ENCODE data around the gene DHX38. TPM values are rescaled to one million over a fixed set of nuclear protein-coding genes. Genes with fewer than 3 reads are reported as not detected.

DHX38 gene
- total RNA-seq, 1 donor from 2014 or later: 81.7 TPM

GRCh38 chr16:72131036-72131435, 37.4 kb downstream of the DHX38 start:
- H3K36me3 Mint-ChIP-seq (ENCODE audit: insufficient read depth): no peaks in the 10 kb centered on the region
- no peak overlapping the region for H3K4me3 Mint-ChIP-seq (ENCODE audit: low read depth)
- TF ChIP-seq, protein P1, sequence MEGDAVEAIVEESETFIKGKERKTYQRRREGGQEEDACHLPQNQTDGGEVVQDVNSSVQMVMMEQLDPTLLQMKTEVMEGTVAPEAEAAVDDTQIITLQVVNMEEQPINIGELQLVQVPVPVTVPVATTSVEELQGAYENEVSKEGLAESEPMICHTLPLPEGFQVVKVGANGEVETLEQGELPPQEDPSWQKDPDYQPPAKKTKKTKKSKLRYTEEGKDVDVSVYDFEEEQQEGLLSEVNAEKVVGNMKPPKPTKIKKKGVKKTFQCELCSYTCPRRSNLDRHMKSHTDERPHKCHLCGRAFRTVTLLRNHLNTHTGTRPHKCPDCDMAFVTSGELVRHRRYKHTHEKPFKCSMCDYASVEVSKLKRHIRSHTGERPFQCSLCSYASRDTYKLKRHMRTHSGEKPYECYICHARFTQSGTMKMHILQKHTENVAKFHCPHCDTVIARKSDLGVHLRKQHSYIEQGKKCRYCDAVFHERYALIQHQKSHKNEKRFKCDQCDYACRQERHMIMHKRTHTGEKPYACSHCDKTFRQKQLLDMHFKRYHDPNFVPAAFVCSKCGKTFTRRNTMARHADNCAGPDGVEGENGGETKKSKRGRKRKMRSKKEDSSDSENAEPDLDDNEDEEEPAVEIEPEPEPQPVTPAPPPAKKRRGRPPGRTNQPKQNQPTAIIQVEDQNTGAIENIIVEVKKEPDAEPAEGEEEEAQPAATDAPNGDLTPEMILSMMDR (IDR thresholded peaks at IDR 0.05; ENCODE audit: unreplicated experiment): no peak
- H3K27ac Mint-ChIP-seq: no peak overlapping the region
- H3K9me3 Mint-ChIP-seq (ENCODE audit: low read depth): no peaks in the 10 kb centered on the region
- no peak for DNase-seq (ENCODE audit: low spot score, unreplicated experiment)
- H3K27me3 Mint-ChIP-seq: peaks cover 24% of the 10 kb centered on the region
- H3K4me1 Mint-ChIP-seq (ENCODE audit: low read depth): peaks cover 3% of the 10 kb centered on the region

GRCh38 chr16:72132726-72133125, 39.1 kb downstream of the DHX38 start:
- Mint-ChIP-seq H3K4me1 (ENCODE audit: low read depth) (no peaks in the 10 kb centered on the region), H3K4me3 (ENCODE audit: low read depth) (no peak overlapping the region), H3K36me3 (ENCODE audit: insufficient read depth) (no peaks in the 10 kb centered on the region), H3K9me3 (ENCODE audit: low read depth) (no peaks in the 10 kb centered on the region), H3K27me3 (peaks cover 20% of the 10 kb centered on the region), H3K27ac (no peak overlapping the region)
- TF ChIP-seq, protein P1 (IDR thresholded peaks at IDR 0.05; ENCODE audit: unreplicated experiment): no peak
- no peak for DNase-seq (ENCODE audit: low spot score, unreplicated experiment)

GRCh38 chr16:72134507-72134906, 40.9 kb downstream of the DHX38 start:
- Mint-ChIP-seq H3K27ac (no peak overlapping the region), H3K9me3 (ENCODE audit: low read depth) (no peaks in the 10 kb centered on the region), H3K27me3 (peaks cover 12% of the 10 kb centered on the region), H3K4me1 (ENCODE audit: low read depth) (no peaks in the 10 kb centered on the region), H3K4me3 (ENCODE audit: low read depth) (no peak overlapping the region), H3K36me3 (ENCODE audit: insufficient read depth) (no peaks in the 10 kb centered on the region)
- TF ChIP-seq, protein P1 (IDR thresholded peaks at IDR 0.05; ENCODE audit: unreplicated experiment): no peak
- DNase-seq (ENCODE audit: low spot score, unreplicated experiment): no peak

DNA sequence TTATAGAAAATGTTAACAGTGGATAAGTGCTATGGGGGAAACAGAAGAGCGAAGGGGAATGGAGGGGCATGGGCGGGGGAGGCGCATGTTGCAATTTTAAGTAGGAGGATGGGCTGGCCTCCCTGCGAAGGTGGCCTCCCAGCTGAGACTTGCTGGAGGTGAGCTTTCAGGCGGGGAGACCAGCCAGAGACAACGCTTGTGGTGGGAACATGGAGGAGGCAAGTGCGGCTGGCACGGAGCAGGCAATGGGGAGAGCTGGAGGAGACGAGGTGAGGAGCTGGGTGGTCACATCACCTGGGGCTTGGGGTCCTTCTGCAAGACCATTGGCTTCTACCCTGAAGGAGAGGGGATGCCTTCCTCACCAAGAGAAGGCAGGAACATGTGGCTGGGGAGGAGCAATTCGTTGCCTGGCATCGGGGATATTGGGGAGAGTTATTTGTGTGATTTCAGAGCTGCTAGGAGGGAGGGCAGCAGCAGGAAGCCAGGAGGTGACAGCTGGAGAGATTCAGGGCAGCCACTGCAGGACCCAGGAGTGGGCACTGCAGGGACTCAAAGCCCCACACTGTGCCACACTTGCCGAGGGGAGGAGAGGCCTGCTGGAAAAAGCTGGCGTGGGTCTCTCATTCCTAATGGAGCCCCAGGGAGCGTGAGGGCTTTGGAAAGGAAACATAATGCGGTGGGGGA, 43.9 kb downstream of the DHX38 start:
- Mint-ChIP-seq H3K27me3 (no peaks in the 10 kb centered on the region), H3K36me3 (ENCODE audit: insufficient read depth) (no peaks in the 10 kb centered on the region), H3K27ac (peak overlapping the region; percentile 83), H3K9me3 (ENCODE audit: low read depth) (no peaks in the 10 kb centered on the region), H3K4me3 (ENCODE audit: low read depth) (no peak overlapping the region), H3K4me1 (ENCODE audit: low read depth) (no peaks in the 10 kb centered on the region)
- no peak for DNase-seq (ENCODE audit: low spot score, unreplicated experiment)
- TF ChIP-seq, protein P1 (IDR thresholded peaks at IDR 0.05; ENCODE audit: unreplicated experiment): no peak

DNA sequence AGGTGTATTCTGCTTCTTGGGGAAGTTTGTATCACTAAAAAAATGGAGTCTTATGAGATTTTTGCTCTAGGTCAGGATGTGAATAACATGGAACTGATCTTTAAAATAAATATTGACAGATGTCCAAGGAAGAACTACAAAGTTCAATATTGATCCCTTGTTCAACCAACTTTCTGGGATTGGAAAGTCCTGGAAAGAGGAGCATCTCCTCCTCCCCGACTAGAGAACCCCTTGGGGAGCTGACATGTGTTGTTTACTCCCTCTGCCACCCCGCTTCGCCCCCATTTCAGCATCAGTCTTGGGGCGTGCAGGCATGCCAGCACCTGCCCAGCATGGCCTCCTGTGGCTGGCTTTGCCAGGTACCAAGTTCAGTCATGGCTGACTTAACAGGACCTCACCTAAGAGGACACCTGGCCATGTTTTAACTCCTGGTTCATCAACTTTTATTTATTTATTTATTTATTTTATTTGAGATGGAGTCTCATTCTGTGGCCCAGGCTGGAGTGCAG, 44.5 kb downstream of the DHX38 start:
- Mint-ChIP-seq H3K9me3 (ENCODE audit: low read depth) (no peaks in the 10 kb centered on the region), H3K4me3 (ENCODE audit: low read depth) (no peak overlapping the region), H3K36me3 (ENCODE audit: insufficient read depth) (peaks cover 1% of the 10 kb centered on the region), H3K27me3 (no peaks in the 10 kb centered on the region), H3K27ac (no peak overlapping the region), H3K4me1 (ENCODE audit: low read depth) (no peaks in the 10 kb centered on the region)
- DNase-seq (ENCODE audit: low spot score, unreplicated experiment): no peak
- TF ChIP-seq, protein P1 (IDR thresholded peaks at IDR 0.05; ENCODE audit: unreplicated experiment): no peak

All from progenitor cell of endocrine pancreas (in vitro differentiated cells).